SK-N-MC (cell line): Measurements from ENCODE around the gene BTBD6.

Source experiments
- DNase-seq: peaks from one replicate; pipeline ENCODE4 v3.0.0-alpha.2; 2011; ENCODE audit warnings: low read depth, low spot score
- H3K27ac ChIP-seq: fragments of 200-600 bp; sonication (generic); 2 replicates; pipeline ENCODE4 v1.5.1; 2016; ENCODE audit warnings: mixed run types
- H3K36me3 ChIP-seq: fragments of 200-600 bp; sonication (generic); 2 replicates; pipeline ENCODE4 v1.6.1; 2017; ENCODE audit warnings: antibody characterized with exemption, low read length, mixed read lengths; ENCODE audit not compliant: insufficient read depth
- H3K4me3 ChIP-seq: fragments of 200-600 bp; sonication (generic); 2 replicates; pipeline ENCODE4 v1.5.1; 2016
- H3K9ac ChIP-seq: fragments of 200-600 bp; sonication (generic); 2 replicates; pipeline ENCODE4 v1.8.0; 2017; ENCODE audit warnings: mixed run types, mixed read lengths; ENCODE audit not compliant: insufficient read length
- H3K9me3 ChIP-seq: fragments of 200-600 bp; sonication (generic); 2 replicates; pipeline ENCODE4 v1.6.1; 2017; ENCODE audit warnings: low read depth, mild to moderate bottlenecking, antibody characterized with exemption, low read length, moderate library complexity, mixed read lengths
- EZH2 ChIP-seq: fragments of 200-600 bp; sonication (generic); IDR thresholded peaks from one replicate; pipeline ENCODE4 v1.6.1; 2017; ENCODE audit warnings: antibody characterized with exemption
- FOXP2 ChIP-seq: optimal IDR thresholded peaks from 2 replicates; pipeline ENCODE3; 2011; ENCODE audit warnings: mild to moderate bottlenecking, moderate library complexity; ENCODE audit not compliant: insufficient read depth; ENCODE audit errors: extremely low read length, control extremely low read depth
- POLR2AphosphoS5 ChIP-seq: IDR thresholded peaks from 2 replicates; pipeline ENCODE4 v1.6.1; 2012; ENCODE audit warnings: mild to moderate bottlenecking, low read depth, low read length, borderline replicate concordance

BTBD6 gene

GRCh38 chr14:105215602-105216001 is 32.7 kb upstream of the BTBD6 start:
- Histone ChIP-seq H3K4me3 (no peak overlapping the region), H3K27ac (no peak overlapping the region), H3K36me3 (no peaks in the 10 kb centered on the region; the same call in 1 of the 2 replicates), H3K9me3 (no peaks in the 10 kb centered on the region), H3K9ac (no peak overlapping the region)
- no peak for DNase-seq
- no peak for TF ChIP-seq POLR2AphosphoS5
- TF ChIP-seq FOXP2, result no peak
- no peak for TF ChIP-seq EZH2

GRCh38 chr14:105216490-105217247 is 31.7 kb upstream of the BTBD6 start:
- no peak overlapping the region for H3K27ac ChIP-seq
- no peaks in the 10 kb centered on the region; the same call in 1 of the 2 replicates for H3K36me3 ChIP-seq
- DNase-seq, result no peak
- H3K4me3 ChIP-seq, result no peak overlapping the region
- no peak overlapping the region for H3K9ac ChIP-seq
- no peaks in the 10 kb centered on the region for H3K9me3 ChIP-seq
- TF ChIP-seq EZH2 (no peak), POLR2AphosphoS5 (no peak), FOXP2 (no peak)

- Histone ChIP-seq H3K36me3 (no peaks in the 10 kb centered on the region; the same call in 1 of the 2 replicates), H3K4me3 (no peak overlapping the region), H3K9ac (no peak overlapping the region), H3K27ac (no peak overlapping the region), H3K9me3 (no peaks in the 10 kb centered on the region)
- no peak for DNase-seq
- TF ChIP-seq FOXP2, result no peak
- TF ChIP-seq EZH2, result no peak
- TF ChIP-seq POLR2AphosphoS5, result no peak
Observed at GRCh38 chr14:105217774-105218173, 30.6 kb upstream of the BTBD6 start.

- TF ChIP-seq EZH2 (no peak), FOXP2 (no peak), POLR2AphosphoS5 (no peak)
- Histone ChIP-seq H3K9ac (no peak overlapping the region), H3K4me3 (no peak overlapping the region), H3K9me3 (no peaks in the 10 kb centered on the region), H3K36me3 (peaks cover 1% of the 10 kb centered on the region; the same call in 1 of the 2 replicates), H3K27ac (no peak overlapping the region)
- DNase-seq, result no peak
Observed at GRCh38 chr14:105218611-105219010, 29.7 kb upstream of the BTBD6 start.

- peaks cover 3% of the 10 kb centered on the region; the same call in 1 of the 2 replicates for H3K36me3 ChIP-seq
Observed at GRCh38 chr14:105219043-105219612, 29.2 kb upstream of the BTBD6 start.

GRCh38 chr14:105219753-105220152 is 28.6 kb upstream of the BTBD6 start:
- TF ChIP-seq EZH2 (no peak), FOXP2 (no peak), POLR2AphosphoS5 (no peak)
- H3K36me3 ChIP-seq, result peaks cover 3% of the 10 kb centered on the region; the same call in 1 of the 2 replicates
- H3K9ac ChIP-seq, result no peak overlapping the region
- H3K4me3 ChIP-seq, result no peak overlapping the region
- H3K9me3 ChIP-seq, result no peaks in the 10 kb centered on the region
- no peak overlapping the region for H3K27ac ChIP-seq
- no peak for DNase-seq

More at GRCh38 chr14:105219043-105219612, 29.2 kb upstream of the BTBD6 start:
- TF ChIP-seq POLR2AphosphoS5, result no peak
- no peak for TF ChIP-seq FOXP2
- no peak overlapping the region for H3K9ac ChIP-seq
- DNase-seq, result no peak
- no peak overlapping the region for H3K27ac ChIP-seq
- no peak overlapping the region for H3K4me3 ChIP-seq
- H3K9me3 ChIP-seq, result no peaks in the 10 kb centered on the region

- no peak for DNase-seq
- no peaks in the 10 kb centered on the region for H3K9me3 ChIP-seq
- no peak overlapping the region for H3K4me3 ChIP-seq
- H3K27ac ChIP-seq, result no peak overlapping the region
- H3K9ac ChIP-seq, result no peak overlapping the region
- peaks cover 3% of the 10 kb centered on the region; the same call in 1 of the 2 replicates for H3K36me3 ChIP-seq
- no peak for TF ChIP-seq POLR2AphosphoS5
- TF ChIP-seq FOXP2, result no peak
- TF ChIP-seq EZH2, result no peak
Observed at GRCh38 chr14:105220699-105221597, 27.4 kb upstream of the BTBD6 start.
